DLD1 (cell line): ENCODE data around the gene KIF26B.

ENCODE experiments used
- in situ Hi-C: cut with HindIII; loops from 2 replicates; pipeline ENCODE4 v1.10.0; 2017; ENCODE audit warnings: low sequenced_read_pairs

KIF26B gene

GRCh38 chr1:245168906-245169305 lies 14.1 kb downstream of the KIF26B start:
- in situ Hi-C loops, result no loop called here

GRCh38 chr1:245169376-245169775 lies 14.6 kb downstream of the KIF26B start:
- in situ Hi-C loops, result no loop called here

GRCh38 chr1:245172026-245172425 lies 17.2 kb downstream of the KIF26B start:
- in situ Hi-C loops, result no loop called here

GRCh38 chr1:245172829-245173228 lies 18.0 kb downstream of the KIF26B start:
- in situ Hi-C loops, result no loop called here

GRCh38 chr1:245173446-245174211 lies 18.8 kb downstream of the KIF26B start:
- in situ Hi-C loops, result no loop called here

GRCh38 chr1:245177071-245177900 lies 22.5 kb downstream of the KIF26B start:
- in situ Hi-C loops, result no loop called here

GRCh38 chr1:245179706-245180105 lies 24.9 kb downstream of the KIF26B start:
- in situ Hi-C loops, result no loop called here

GRCh38 chr1:245180496-245181157 lies 25.8 kb downstream of the KIF26B start:
- in situ Hi-C loops, result no loop called here

- in situ Hi-C loops, result no loop called here
These were observed 26.4 kb downstream of the KIF26B start for GRCh38 chr1:245181158-245181517.

- in situ Hi-C loops, result no loop called here
These were observed 27.2 kb downstream of the KIF26B start for GRCh38 chr1:245182028-245182427.

- in situ Hi-C loops, result no loop called here
These were observed 28.6 kb downstream of the KIF26B start for GRCh38 chr1:245183429-245183828.

- in situ Hi-C loops, result no loop called here
These were observed 30.0 kb downstream of the KIF26B start for GRCh38 chr1:245184779-245185178.

- in situ Hi-C loops, result no loop called here
These were observed 33.6 kb downstream of the KIF26B start for GRCh38 chr1:245188403-245188802.

- in situ Hi-C loops, result no loop called here
These were observed 40.6 kb downstream of the KIF26B start for GRCh38 chr1:245195398-245195797.

GRCh38 chr1:245197121-245197520 lies 42.3 kb downstream of the KIF26B start:
- in situ Hi-C loops, result no loop called here

GRCh38 chr1:245197911-245198379 lies 43.2 kb downstream of the KIF26B start:
- in situ Hi-C loops, result no loop called here

- in situ Hi-C loops, result no loop called here
These were observed 44.1 kb downstream of the KIF26B start for GRCh38 chr1:245198748-245199516.

- in situ Hi-C loops, result no loop called here
These were observed 45.4 kb downstream of the KIF26B start for GRCh38 chr1:245200146-245200545.

- in situ Hi-C loops, result no loop called here
These were observed 46.4 kb downstream of the KIF26B start for GRCh38 chr1:245201201-245201600.

GRCh38 chr1:245201827-245202226 lies 47.0 kb downstream of the KIF26B start:
- in situ Hi-C loops, result no loop called here

- in situ Hi-C loops, result no loop called here
These were observed 50.6 kb downstream of the KIF26B start for GRCh38 chr1:245205396-245205795.
